NT2/D1 (cell line): ENCODE results near the gene MAGEA9B.

ENCODE experiments used
- SUZ12 ChIP-seq: IDR thresholded peaks from 2 replicates; pipeline ENCODE4 v1.6.1; 2011; ENCODE audit not compliant: insufficient read length, insufficient read depth; ENCODE audit errors: extremely low read depth
- YY1 ChIP-seq: IDR thresholded peaks from 2 replicates; pipeline ENCODE4 v1.6.1; 2011; ENCODE audit not compliant: insufficient read length, insufficient read depth

DNA sequence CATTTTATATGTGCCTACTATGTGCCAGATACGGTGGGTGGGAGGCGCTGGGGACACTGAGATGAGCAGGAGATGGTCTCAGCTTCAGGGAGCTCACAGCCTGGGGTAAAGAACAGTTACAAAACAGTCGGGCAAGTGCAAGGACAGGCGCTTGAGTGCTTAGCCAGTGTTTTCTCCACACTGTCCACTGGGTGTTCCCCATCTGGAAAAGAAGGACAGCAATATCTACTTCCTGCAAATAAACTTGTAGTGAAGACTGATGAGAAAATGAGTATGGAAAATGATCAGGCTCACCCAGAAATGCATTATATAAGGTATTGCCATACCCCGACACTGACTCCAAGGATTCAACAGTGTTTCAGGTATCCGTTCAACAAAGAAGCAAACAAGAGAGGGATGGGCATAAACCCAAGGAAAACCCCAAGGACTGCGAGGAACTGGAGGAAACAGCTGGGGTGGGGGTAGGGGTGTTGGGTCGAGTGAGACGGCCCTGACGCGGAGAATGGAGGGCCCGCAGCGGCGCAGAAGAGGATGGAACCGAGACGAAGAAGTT lies 43.5 kb upstream of the MAGEA9B start:
- TF ChIP-seq SUZ12 (no peak), YY1 (no peak)
